ENCODE results near the gene ANKRD9. TPM values are rescaled to one million over a fixed set of nuclear protein-coding genes. Genes with fewer than 3 reads are reported as not detected.

The ANKRD9 gene
- total and polyA plus RNA-seq, 9 of the 15 experiments (the other 6 are each of a cell fraction or from before 2014, with no cell fraction given) = 0.04 to 32.9 (median 5.3) TPM

DNA sequence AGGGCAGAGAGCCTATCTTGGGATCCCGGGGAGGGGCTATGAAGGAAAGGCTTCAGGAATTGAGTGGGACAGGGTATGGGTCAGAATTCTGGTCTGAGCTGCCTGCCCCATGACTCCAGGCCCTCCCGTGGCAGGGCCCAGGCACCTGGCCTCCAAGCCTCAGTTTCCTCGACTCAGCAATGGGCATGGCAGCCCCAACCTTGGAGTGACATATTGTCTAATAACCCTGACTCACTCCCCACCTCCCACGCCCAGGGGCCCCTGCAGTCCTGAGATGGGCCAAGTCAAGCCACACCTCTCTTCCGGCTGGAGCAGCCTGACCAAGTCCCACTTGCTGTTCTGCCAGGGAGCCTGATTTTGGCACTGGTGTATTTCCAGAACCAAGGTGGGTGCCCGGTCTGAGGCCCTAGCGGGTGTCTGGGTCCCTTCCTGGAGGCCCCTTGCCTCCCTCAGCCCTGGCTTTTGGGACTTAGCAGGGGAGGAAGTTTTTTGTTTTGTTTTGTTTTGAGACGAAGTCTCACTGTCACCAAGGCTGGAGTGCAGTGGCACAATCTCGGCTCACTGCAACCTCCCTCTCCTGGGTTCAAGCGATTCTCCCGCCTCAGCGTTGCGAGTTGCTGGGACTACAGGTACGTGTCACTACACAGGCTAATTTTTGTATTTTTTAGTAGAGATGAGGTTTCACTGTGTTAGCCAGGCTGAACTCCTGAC lies 42.6 kb upstream of the ANKRD9 start (continued):
- TF ChIP-seq, protein P1, sequence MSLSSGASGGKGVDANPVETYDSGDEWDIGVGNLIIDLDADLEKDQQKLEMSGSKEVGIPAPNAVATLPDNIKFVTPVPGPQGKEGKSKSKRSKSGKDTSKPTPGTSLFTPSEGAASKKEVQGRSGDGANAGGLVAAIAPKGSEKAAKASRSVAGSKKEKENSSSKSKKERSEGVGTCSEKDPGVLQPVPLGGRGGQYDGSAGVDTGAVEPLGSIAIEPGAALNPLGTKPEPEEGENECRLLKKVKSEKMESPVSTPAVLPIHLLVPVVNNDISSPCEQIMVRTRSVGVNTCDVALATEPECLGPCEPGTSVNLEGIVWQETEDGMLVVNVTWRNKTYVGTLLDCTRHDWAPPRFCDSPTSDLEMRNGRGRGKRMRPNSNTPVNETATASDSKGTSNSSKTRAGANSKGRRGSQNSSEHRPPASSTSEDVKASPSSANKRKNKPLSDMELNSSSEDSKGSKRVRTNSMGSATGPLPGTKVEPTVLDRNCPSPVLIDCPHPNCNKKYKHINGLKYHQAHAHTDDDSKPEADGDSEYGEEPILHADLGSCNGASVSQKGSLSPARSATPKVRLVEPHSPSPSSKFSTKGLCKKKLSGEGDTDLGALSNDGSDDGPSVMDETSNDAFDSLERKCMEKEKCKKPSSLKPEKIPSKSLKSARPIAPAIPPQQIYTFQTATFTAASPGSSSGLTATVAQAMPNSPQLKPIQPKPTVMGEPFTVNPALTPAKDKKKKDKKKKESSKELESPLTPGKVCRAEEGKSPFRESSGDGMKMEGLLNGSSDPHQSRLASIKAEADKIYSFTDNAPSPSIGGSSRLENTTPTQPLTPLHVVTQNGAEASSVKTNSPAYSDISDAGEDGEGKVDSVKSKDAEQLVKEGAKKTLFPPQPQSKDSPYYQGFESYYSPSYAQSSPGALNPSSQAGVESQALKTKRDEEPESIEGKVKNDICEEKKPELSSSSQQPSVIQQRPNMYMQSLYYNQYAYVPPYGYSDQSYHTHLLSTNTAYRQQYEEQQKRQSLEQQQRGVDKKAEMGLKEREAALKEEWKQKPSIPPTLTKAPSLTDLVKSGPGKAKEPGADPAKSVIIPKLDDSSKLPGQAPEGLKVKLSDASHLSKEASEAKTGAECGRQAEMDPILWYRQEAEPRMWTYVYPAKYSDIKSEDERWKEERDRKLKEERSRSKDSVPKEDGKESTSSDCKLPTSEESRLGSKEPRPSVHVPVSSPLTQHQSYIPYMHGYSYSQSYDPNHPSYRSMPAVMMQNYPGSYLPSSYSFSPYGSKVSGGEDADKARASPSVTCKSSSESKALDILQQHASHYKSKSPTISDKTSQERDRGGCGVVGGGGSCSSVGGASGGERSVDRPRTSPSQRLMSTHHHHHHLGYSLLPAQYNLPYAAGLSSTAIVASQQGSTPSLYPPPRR (CRISPR knock-in tag; IDR thresholded peaks at IDR 0.05; ENCODE audit: borderline replicate concordance) = no peak
- TF ChIP-seq NEUROD1 (IDR thresholded peaks at IDR 0.05; ENCODE audit: borderline replicate concordance, low read depth, low read length, partially characterized antibody) (peak; percentile 86), SRSF3 (IDR thresholded peaks at IDR 0.05; ENCODE audit: insufficient read depth, low read length) (no peak), FOXJ3 (CRISPR knock-in tag; IDR thresholded peaks at IDR 0.05) (no peak), RBFOX2 (IDR thresholded peaks at IDR 0.05; ENCODE audit: low read depth, low read length) (peak; percentile 88), ZNF253 (CRISPR knock-in tag; conservative IDR thresholded peaks at IDR 0.05) (no peak), MYNN (IDR thresholded peaks at IDR 0.05) (peak; percentile 90), MYNN (CRISPR knock-in tag; IDR thresholded peaks at IDR 0.05) (no peak), ZNF668 (CRISPR knock-in tag; IDR thresholded peaks at IDR 0.05) (no peak), NBN (IDR thresholded peaks at IDR 0.05; ENCODE audit: low read depth) (peak; percentile 59; the same call in 1 of the 2 replicates), TAL1 (IDR thresholded peaks at IDR 0.05) (peak; percentile 81), ARNT (IDR thresholded peaks at IDR 0.05) (0 out of 4 replicates have a peak, but pooled peaks have one; percentile 10 to 13), BACH1 (tag; IDR thresholded peaks at IDR 0.05) (no peak), NONO (IDR thresholded peaks at IDR 0.05; ENCODE audit: low read depth in 2 of 2, low read length in 1 of 2) (0 out of 4 replicates have a peak, but pooled peaks of 1 of the 2 experiments have one; percentile 33), SP1 (CRISPR knock-in tag; IDR thresholded peaks at IDR 0.05) (peak; percentile 61; the same call in 1 of the 2 replicates), ZNF717 (CRISPR knock-in tag; IDR thresholded peaks at IDR 0.05) (no peak), RUNX1 (IDR thresholded peaks at IDR 0.05; ENCODE audit: low read depth) (peak; percentile 69; the same call in 1 of the 2 replicates), NR3C1 (CRISPR knock-in tag; IDR thresholded peaks at IDR 0.05) (no peak), EGR1 (conservative IDR thresholded peaks at IDR 0.05) (peak; percentile 98), MAFG (tag; conservative IDR thresholded peaks at IDR 0.05) (peak; percentile 79), XRCC5 (IDR thresholded peaks at IDR 0.05; ENCODE audit: low read depth, low read length) (peak; percentile 18; the same call in 1 of the 2 replicates), NRF1 (conservative IDR thresholded peaks at IDR 0.05 in 1 of 2, IDR thresholded peaks at IDR 0.05 in 1 of 2) (0 out of 4 replicates have a peak, but pooled peaks of 1 of the 2 experiments have one; percentile 31), XRCC4 (IDR thresholded peaks at IDR 0.05; ENCODE audit: extremely low read depth, insufficient read depth, insufficient read length) (no peak), ADNP (tag; IDR thresholded peaks at IDR 0.05) (peak; percentile 97)
- TF ChIP-seq, protein P2, sequence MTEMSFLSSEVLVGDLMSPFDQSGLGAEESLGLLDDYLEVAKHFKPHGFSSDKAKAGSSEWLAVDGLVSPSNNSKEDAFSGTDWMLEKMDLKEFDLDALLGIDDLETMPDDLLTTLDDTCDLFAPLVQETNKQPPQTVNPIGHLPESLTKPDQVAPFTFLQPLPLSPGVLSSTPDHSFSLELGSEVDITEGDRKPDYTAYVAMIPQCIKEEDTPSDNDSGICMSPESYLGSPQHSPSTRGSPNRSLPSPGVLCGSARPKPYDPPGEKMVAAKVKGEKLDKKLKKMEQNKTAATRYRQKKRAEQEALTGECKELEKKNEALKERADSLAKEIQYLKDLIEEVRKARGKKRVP (CRISPR knock-in tag; IDR thresholded peaks at IDR 0.05) = peak; percentile 46; the same call in 1 of the 2 replicates
